NCI-H187 (cell line): ENCODE data around the gene OSBPL6.
"Not testable (repeated sequence)": the region's sequence is repeated elsewhere in the genome, so short reads cannot be mapped to it uniquely, and the experiment has no call there.

Source experiments
- DNase-seq, 2 experiments: peaks; one replicate each; lab custom pipeline; 2025; lab: John Stamatoyannopoulos, UW

The OSBPL6 gene

DNA sequence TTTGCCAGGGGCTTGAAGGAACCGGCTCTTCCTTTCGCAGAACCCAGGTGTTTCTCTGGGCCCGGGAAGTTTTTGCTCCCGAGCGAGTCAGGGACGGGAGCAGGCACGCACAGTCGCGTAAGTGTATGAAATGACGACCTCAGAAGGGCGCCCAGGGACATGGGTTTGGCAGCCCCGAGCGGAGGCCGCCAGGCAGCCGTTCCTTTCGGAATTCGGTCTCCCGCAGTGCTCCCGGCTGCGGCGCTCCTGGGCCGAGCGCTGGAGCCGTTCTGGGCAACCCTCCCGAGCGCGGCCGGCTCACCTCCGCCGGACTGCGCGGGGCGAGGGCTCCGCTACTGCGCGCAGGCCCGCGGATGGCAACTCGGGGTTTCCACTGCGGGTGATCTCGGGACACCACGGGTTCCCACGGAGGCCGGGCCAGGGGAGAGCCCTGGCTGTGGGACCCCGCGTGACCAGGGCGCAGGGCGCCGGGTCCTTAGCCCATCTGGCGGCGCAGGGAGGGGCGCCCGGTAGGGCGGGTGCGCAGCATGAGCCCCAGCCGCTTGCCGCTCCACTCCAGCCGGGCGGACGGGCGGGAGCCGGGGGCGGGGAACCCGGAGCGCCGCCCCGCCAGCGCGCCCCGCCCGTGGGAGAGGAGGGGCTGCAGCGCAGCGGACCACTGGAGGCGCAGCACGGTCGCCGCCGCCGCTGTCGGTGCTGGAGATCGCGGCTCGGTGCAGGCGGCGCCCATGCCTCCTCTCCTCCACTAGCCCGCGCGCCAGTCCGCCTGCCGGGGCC, at the start of gene OSBPL6:
Gene OSBPL6 (plus strand): TSS at position 690 of the 777 bp plus-strand sequence. CDS start 111,673 bp downstream, outside the sequence.
- DNase-seq, result peak in 1 of 2 experiments; percentile 5

GRCh38 chr2:178152033-178152432, 42.3 kb upstream of the OSBPL6 start:
- no peak for DNase-seq

- DNase-seq, result no peak
Observed at GRCh38 chr2:178152542-178152941, 41.8 kb upstream of the OSBPL6 start.

DNA sequence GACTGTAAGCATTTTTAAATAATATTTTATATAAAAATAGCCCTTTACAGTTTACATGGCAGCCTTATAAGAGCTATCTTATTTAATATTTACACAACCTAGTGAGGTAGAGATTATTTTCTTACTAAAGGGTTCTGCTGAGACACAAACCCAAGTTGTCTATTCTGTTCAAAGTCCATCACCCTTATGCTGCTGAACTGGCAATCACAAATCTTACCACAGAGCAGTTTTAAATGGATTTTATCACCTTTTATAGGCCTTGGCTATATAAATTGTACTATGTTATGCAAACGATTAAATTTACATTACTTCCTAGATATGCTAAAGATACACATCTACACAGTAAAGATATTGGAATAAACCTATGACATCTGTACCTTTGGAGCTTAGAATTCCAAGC, 41.3 kb upstream of the OSBPL6 start:
- DNase-seq, result no peak

DNA sequence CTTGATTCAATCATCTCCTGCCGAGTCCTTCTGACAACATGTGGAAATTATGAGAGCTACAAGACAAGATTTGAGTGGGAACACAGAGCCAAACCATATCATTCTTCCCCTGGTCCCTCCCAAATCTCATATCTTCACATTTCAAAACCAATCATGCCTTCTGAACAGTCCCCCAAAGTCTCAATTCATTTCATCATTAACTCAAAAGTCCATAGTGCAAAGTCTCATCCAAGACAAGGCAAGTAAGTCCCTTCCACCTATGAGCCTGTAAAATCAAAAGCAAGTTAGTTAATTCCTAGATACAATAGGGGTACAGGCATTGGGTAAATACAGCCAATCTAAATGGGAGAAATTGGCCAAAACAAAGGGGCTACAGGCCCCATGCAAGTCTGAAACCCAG, 40.4 kb upstream of the OSBPL6 start:
- not testable (repeated sequence) for DNase-seq

DNA sequence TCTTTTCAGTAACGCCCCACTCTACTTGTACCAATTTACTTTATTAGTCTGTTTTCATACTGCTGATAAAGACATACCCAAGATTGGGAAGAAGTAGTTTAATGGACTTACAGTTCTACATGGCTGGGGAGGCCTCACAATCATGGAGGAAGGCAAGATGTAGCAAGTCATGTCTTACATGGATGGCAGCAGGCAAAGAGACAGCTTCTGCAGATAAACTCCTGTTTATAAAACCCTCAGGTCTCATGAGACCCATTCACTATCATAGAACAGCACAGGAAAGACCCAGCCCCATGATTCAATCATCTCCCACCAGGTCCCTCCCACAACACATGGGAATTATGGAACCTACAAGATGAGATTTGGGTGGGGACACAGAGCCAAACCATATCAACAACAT, 38.8 kb upstream of the OSBPL6 start:
- DNase-seq, result no peak

GRCh38 chr2:178157574-178157973, 36.7 kb upstream of the OSBPL6 start:
- DNase-seq, result no peak

DNA sequence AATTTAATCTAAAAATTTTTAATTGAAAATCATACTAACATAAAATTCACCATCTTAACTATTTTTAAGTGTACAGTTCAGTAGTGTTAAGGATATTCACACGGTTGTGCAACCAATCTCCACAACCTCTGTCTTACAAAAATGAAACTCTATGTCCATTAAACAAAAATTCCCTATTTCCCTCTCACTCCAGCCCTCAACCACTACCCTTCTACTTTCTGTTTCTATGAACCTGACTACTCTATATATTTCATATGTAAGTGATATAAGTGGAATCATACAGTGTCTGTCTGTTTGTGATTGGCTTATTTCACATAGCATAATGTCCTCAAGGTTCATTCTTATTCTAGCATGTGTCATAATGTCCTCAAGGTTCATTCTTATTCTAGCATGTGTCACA, 34.3 kb upstream of the OSBPL6 start:
- DNase-seq, result no peak

DNA sequence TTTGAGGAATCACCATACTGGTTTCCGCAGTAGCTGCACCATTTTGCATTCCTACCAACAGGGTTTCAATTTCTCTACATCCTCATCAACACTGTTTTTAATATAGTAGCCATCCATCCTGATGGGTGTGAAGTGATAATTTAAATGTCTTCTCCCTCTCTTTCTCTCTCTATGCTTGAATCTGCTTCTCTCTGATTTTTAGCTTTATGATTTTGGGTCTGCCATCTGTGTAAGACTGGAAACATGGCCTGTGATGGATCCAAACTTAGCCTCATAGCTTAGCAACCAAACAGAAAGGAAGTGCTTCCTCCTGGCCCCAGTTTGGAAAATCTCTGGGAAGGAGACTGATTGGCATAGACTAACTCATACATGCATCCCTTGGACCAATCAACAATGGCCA, 33.7 kb upstream of the OSBPL6 start:
- no peak for DNase-seq

GRCh38 chr2:178163395-178163794, 30.9 kb upstream of the OSBPL6 start:
- DNase-seq, result no peak

GRCh38 chr2:178163911-178164310, 30.4 kb upstream of the OSBPL6 start:
- no peak for DNase-seq

- no peak for DNase-seq
Observed at GRCh38 chr2:178173657-178174056, 20.7 kb upstream of the OSBPL6 start.

DNA sequence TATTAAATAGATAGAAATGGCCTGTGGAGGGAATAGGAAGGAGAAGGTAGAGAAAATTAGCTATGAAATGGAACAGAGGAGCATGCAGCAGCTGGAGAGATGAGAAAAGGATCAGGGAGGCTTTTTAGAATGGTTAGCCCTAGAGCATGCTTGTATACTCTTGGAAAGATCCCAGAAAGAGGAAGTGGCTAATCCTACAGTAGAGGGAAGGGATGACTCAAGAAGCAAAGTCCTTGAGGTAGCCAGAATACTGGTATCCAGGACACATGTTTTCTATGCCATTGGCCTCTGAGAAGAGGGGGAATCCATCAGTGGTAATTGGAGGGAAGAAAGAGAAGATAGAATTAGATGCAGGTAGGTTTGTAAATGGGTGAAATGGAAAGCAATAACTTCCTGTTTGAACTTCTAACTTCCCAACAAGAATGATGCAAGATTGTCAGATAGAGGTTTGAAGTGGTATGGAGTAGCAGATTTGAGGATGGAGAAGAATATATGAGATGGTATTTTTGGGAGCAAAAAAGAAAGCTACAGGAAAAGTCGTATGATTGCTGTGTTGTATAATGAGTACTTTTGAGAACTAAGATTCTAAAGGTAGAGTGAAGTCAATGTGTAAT, 17.1 kb upstream of the OSBPL6 start:
- DNase-seq, result no peak

DNA sequence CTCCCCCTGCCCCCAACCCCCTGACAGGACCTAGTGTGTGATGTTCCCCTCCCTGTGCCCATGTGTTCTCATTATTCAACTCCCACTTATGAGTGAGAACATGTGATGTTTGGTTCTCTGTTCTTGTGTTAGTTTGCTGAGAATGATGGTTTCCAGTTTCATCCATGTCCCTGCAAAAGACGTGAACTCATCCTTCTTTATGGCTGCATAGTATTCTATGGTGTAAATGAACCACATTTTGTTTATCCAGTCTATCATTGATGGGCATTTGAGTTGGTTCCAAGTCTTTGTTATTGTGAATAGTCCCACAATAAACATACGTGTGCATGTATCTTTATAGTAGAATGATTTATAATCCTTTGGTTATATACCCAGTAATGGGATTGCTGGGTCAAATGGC, 13.7 kb upstream of the OSBPL6 start:
- not testable (repeated sequence) for DNase-seq

- no peak for DNase-seq
Observed at GRCh38 chr2:178187861-178188260, 6.5 kb upstream of the OSBPL6 start.

- no peak for DNase-seq
Observed at GRCh38 chr2:178188466-178188865, 5.8 kb upstream of the OSBPL6 start.

- DNase-seq, result no peak
Observed at GRCh38 chr2:178191004-178191508, 3.3 kb upstream of the OSBPL6 start.

DNA sequence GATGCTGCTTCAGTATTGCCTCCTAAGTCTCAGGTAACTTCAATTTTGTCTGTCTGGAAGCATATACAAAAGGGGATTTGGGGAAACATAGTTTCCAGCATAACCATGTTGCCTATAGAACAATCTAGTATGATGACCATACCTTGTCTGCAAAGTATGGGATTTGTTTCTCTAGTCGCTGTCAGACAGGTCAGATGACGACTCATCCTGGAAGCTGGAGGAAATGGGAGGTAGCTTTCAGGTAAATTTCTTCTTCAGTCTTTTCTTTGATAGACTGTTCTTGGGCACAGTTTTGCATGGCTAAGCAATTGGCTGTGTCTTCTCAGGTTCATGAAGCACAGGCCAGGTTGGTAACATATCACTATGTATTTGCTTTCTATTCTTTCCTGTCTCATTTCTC, 2.8 kb upstream of the OSBPL6 start:
- no peak for DNase-seq

DNA sequence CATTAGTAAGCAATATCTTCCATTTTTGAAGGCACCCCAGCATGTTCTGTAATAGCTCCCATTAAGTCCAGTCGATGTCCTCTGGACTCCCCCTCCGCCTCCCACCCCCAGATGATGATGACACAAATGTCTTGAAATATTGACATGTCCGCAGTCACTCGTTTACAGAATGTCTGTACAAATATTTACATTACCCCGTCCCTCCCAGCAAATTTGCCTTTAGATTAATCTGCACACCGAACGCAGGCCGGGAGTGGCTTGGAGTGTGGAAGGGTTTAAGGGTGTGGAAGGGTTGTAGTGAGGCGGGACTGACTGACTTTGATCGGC, 853 bp upstream of the OSBPL6 start:
- DNase-seq, result no peak

- DNase-seq, result no peak
Observed at GRCh38 chr2:178194600-178195389, 483 bp downstream of the OSBPL6 start.

- no peak for DNase-seq
Observed at GRCh38 chr2:178195390-178196166, 1.3 kb downstream of the OSBPL6 start.

- no peak for DNase-seq
Observed at GRCh38 chr2:178197791-178198190, 3.5 kb downstream of the OSBPL6 start.
